ENCODE data around the gene TRIM22.
"Not testable (repeated sequence)": the region's sequence is repeated elsewhere in the genome, so short reads cannot be mapped to it uniquely, and the experiment has no call there.

The TRIM22 gene, protein sequence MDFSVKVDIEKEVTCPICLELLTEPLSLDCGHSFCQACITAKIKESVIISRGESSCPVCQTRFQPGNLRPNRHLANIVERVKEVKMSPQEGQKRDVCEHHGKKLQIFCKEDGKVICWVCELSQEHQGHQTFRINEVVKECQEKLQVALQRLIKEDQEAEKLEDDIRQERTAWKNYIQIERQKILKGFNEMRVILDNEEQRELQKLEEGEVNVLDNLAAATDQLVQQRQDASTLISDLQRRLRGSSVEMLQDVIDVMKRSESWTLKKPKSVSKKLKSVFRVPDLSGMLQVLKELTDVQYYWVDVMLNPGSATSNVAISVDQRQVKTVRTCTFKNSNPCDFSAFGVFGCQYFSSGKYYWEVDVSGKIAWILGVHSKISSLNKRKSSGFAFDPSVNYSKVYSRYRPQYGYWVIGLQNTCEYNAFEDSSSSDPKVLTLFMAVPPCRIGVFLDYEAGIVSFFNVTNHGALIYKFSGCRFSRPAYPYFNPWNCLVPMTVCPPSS

DNA sequence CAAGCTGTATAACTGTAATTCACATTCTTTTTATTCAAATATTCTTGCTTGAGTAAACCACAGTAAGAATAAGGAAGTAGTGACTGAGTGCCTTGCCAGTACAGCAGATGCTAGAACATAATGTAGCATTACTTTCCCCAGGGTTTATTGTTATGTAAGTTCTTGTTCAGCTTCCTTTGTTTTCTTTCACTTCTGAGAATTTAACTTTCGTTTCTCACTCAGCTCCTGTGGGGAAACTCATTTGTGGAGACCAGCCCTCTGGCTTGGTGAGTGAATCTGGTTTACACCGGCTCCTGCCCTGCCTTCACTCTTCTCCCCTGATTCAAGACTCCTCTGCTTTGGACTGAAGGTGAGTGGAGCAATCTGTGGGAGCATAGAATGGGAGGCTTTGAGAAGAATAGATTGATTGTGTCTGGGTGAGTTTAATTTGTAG is at the start of gene TRIM22:
Gene TRIM22 (plus strand): TSS at position 240 of the 433 bp plus-strand sequence. CDS start 6,443 bp downstream, outside the sequence.
- no peak for DNase-seq

DNA sequence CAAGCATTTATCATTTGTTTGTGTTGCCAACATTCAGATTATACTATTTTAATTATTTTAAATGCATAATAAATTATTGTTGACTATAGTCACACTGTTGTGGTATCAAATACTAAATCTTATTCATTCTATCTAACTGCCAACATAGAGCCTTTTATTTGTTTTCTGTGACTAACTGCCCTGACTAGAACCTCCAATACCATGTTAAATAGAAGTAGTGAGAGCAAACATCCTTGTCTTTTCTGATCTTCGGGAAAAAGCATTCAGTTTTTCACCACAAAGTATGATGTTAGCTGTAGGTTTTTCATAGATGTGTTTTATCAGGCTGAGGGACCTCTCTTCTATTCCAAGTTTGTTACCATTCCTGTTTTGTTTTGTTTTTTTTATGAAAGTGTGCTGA is 49.6 kb upstream of the TRIM22 start:
- no peak for DNase-seq

- no peak for DNase-seq
Observed at GRCh38 chr11:5643585-5643984, 46.0 kb upstream of the TRIM22 start.

DNA sequence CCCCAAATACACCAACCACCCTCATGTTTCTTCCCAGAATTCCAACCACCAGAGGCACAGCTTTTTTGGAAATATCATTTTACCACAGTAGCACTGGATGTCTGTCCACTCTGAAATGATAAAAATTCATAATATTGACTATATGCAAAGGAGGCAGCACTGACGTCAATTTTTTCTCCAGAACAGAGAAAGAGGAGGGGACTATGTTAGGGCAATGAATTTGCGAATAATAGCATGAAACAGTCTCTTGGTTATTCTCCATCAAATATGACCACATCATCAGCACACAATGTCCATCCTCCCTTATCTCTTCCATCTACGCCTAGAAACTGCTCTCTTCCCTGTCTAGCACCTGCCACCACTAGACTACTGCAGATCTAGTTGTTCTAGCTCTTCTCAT is 43.5 kb upstream of the TRIM22 start:
- no peak for DNase-seq

GRCh38 chr11:5655474-5655873 is 34.1 kb upstream of the TRIM22 start:
- no peak for DNase-seq

GRCh38 chr11:5656956-5657355 is 32.6 kb upstream of the TRIM22 start:
- not testable (repeated sequence) for DNase-seq

GRCh38 chr11:5658318-5658717 is 31.3 kb upstream of the TRIM22 start:
- no peak for DNase-seq

DNA sequence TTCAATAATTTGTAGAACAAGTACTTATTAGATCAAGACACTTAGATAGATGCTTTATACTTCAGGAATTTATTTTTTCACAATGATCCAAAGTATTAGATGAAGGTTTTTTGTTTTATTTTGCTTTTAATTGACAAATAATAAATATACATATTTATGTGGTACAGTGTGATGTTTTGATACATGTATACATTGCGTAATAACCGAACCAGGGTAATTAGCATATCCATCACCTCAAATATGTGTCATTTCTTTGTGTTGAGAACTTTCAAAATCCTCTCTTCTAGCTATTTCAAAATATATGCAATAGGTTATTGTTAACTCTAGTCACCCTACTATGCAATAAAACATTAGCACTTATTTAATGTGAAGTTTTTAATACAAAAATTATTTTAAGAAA is 26.1 kb upstream of the TRIM22 start:
- DNase-seq: no peak

- DNase-seq: no peak
Observed at GRCh38 chr11:5665051-5665570, 24.5 kb upstream of the TRIM22 start.

GRCh38 chr11:5665746-5666401 is 23.7 kb upstream of the TRIM22 start:
- no peak for DNase-seq

DNA sequence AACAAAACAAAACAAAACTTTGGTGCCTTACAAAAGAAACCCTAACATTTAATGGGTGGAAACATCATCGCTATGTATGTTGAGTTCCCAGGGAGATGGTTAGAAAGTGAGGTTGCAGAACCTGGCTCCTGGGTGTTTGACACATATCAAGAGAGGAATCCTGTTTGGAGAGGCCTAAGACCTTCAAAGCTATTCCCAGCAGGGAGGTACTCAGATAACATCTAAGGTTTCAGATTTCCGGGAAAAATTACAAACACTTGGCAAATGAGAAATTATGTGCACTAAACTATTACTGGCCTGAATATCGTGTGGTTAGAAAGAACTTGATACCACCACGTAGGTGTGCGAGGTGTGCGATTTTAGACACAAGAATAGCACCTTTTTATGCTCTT is 23.2 kb upstream of the TRIM22 start:
- no peak for DNase-seq

- DNase-seq: no peak
Observed at GRCh38 chr11:5671831-5672230, 17.8 kb upstream of the TRIM22 start.

- DNase-seq: no peak
Observed at GRCh38 chr11:5674391-5674790, 15.2 kb upstream of the TRIM22 start.

- no peak for DNase-seq
Observed at GRCh38 chr11:5679811-5680210, 9.8 kb upstream of the TRIM22 start.

DNA sequence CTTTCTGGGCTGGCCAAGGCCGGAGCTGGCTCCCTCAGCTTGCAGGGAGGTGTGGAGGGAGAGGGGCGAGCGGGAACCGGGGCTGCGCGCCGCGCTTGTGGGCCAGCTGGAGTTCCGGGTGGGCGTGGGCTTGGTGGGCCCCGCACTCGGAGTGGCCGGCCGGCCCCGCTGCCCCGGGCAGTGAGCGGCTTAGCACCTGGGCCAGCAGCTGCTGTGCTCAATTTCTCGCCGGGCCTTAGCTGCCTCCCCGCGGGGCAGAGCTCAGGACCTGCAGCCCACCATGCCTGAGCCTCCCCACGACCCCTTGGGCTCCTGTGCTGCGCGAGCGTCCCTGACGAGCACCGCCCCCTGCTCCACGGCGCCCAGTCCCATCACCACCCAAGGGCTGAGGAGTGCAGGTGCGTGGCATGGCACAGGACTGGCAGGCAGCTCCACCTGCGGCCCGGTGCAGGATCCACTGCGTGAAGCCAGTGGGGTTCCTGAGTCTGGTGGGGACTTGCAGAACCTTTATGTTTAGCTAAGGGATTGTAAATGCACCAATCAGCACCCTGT is 6.6 kb upstream of the TRIM22 start:
- not testable (repeated sequence) for DNase-seq

- not testable (repeated sequence) for DNase-seq
Observed at GRCh38 chr11:5683620-5684019, 6.0 kb upstream of the TRIM22 start.

DNA sequence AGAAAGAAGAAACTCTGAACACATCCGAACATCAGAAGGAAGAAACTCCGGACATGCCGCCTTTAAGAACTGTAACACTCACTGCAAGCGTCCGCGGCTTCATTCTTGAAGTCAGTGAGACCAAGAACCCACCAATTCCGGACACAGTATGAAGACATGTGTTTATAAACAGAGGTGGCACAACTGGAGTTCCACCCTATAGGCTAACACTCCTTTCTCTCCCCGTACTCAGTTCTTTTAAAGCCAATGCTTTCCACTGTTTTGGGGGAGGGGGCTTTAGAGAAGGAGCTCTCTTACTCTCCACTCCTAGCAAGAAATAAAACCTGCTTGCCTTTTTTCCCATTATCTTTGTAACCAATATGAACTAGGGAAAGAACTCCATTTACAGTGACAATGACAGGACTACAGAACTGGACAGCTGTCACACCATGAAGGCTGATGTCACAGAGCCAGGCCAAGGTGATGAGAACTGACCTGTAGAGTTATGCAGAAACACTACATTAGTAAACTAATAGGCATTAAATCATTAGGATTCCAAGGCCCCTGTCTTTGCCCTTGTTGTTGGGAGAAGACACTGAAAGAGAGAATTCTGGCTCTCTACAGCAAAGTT is 5.4 kb upstream of the TRIM22 start:
- DNase-seq: no peak

GRCh38 chr11:5684646-5685362 is 4.8 kb upstream of the TRIM22 start, which contains the start of gene TRIM5:
TSS of gene TRIM5 (minus strand) at chr11:5685074. CDS start at chr11:5680177, 4,897 bp downstream.
- no peak for DNase-seq

- DNase-seq: no peak
Observed at GRCh38 chr11:5686426-5686825, 3.2 kb upstream of the TRIM22 start.

- no peak for DNase-seq
Observed at GRCh38 chr11:5688482-5688881, 1.1 kb upstream of the TRIM22 start.

DNA sequence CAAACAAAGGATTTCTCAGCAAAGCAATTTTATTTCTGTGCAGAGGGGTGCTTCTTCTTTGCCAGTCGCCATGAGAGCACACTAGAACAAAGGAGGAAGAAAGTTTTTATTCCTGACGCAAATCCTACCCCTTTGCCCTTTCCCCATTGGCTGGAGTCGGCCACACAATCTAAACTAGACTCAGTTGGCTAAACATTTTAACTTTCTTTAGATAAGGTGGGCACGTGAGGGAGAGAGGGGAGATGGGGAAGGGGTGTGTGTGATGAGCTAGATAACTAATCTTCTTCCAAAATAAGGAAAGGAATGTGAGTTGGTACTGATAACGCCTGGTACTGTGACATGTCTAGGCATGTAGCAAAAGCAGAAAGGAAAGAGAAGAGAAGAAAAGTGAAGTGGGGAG is 626 bp downstream of the TRIM22 start:
- no peak for DNase-seq

GRCh38 chr11:5690736-5691135 is 1.1 kb downstream of the TRIM22 start:
- no peak for DNase-seq
